ENCODE measurements around the gene PCP2.

The PCP2 gene

GRCh38 chr19:7617735-7618134 lies 15.8 kb downstream of the PCP2 start:
- no peak overlapping the region for H3K4me3 ChIP-seq (ENCODE audit: low read depth, low read length)
- no peak overlapping the region for H3K27ac ChIP-seq

GRCh38 chr19:7617172-7617571 lies 16.3 kb downstream of the PCP2 start:
- H3K4me3 ChIP-seq (ENCODE audit: low read depth, low read length): no peak overlapping the region
- peaks cover 12% of the 10 kb centered on the region for H3K36me3 ChIP-seq (replicated peaks)
- in situ Hi-C loops (cut with HindIII; ENCODE audit: low pct_ligation_motif_present, low sequenced_read_pairs): no loop called here
- no peaks in the 10 kb centered on the region for H3K27me3 ChIP-seq (replicated peaks)
- DNase-seq: no peak
- H3K27ac ChIP-seq: no peak overlapping the region
- TF ChIP-seq, protein P1, sequence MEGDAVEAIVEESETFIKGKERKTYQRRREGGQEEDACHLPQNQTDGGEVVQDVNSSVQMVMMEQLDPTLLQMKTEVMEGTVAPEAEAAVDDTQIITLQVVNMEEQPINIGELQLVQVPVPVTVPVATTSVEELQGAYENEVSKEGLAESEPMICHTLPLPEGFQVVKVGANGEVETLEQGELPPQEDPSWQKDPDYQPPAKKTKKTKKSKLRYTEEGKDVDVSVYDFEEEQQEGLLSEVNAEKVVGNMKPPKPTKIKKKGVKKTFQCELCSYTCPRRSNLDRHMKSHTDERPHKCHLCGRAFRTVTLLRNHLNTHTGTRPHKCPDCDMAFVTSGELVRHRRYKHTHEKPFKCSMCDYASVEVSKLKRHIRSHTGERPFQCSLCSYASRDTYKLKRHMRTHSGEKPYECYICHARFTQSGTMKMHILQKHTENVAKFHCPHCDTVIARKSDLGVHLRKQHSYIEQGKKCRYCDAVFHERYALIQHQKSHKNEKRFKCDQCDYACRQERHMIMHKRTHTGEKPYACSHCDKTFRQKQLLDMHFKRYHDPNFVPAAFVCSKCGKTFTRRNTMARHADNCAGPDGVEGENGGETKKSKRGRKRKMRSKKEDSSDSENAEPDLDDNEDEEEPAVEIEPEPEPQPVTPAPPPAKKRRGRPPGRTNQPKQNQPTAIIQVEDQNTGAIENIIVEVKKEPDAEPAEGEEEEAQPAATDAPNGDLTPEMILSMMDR (IDR thresholded peaks at IDR 0.05; ENCODE audit: low read depth, low read length, missing control alignments): no peak

More at GRCh38 chr19:7617735-7618134, 15.8 kb downstream of the PCP2 start:
- TF ChIP-seq, protein P1 (IDR thresholded peaks at IDR 0.05; ENCODE audit: low read depth, low read length, missing control alignments): no peak
- peaks cover 18% of the 10 kb centered on the region for H3K36me3 ChIP-seq (replicated peaks)
- no peak for DNase-seq
- no peaks in the 10 kb centered on the region for H3K27me3 ChIP-seq (replicated peaks)
- in situ Hi-C loops (cut with HindIII; ENCODE audit: low pct_ligation_motif_present, low sequenced_read_pairs): no loop called here

DNA sequence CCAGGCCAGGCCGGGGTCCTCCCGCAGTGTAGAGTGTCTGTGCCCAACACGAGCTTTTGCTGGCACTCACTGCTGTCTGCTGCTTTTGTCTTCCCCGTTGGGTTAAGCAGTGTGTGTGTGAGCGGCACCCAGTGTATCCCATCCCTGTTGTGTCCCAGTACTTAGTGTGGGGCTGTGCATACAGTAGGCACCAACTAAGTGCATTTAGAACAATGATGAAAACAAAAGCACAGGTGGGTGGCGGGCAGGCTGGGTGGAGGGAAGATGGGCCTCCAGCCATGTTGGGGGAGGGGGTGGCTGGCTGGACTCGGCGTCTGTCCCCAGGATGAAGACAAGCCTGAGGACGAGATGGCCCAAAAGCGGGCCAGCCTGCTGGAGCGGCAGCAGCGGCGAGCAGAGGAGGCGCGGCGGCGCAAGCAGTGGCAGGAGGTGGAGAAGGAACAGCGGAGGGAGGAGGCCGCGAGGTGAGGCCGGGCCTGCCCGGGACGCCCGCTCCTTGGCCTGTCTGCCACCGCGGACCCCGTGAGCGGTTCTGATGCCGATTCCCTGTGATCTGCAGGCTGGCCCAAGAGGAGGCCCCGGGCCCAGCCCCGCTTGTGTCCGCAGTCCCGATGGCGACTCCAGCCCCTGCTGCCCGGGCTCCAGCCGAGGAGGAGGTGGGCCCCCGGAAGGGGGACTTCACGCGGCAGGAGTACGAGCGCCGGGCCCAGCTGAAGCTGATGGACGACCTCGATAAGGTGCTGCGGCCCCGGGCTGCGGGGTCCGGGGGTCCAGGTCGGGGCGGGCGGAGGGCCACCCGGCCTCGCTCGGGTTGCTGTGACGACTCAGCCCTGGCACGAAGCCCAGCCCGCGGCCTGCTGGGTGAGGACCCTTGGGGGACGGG lies 18.4 kb downstream of the PCP2 start:
- Histone ChIP-seq H3K27ac (no peak overlapping the region), H3K36me3 (replicated peaks) (peaks cover 6% of the 10 kb centered on the region), H3K4me3 (ENCODE audit: low read depth, low read length) (no peak overlapping the region), H3K27me3 (replicated peaks) (no peaks in the 10 kb centered on the region)
- TF ChIP-seq, protein P1 (IDR thresholded peaks at IDR 0.05; ENCODE audit: low read depth, low read length, missing control alignments): no peak
- no peak for DNase-seq
- in situ Hi-C loops (cut with HindIII; ENCODE audit: low pct_ligation_motif_present, low sequenced_read_pairs): no loop called here

DNA sequence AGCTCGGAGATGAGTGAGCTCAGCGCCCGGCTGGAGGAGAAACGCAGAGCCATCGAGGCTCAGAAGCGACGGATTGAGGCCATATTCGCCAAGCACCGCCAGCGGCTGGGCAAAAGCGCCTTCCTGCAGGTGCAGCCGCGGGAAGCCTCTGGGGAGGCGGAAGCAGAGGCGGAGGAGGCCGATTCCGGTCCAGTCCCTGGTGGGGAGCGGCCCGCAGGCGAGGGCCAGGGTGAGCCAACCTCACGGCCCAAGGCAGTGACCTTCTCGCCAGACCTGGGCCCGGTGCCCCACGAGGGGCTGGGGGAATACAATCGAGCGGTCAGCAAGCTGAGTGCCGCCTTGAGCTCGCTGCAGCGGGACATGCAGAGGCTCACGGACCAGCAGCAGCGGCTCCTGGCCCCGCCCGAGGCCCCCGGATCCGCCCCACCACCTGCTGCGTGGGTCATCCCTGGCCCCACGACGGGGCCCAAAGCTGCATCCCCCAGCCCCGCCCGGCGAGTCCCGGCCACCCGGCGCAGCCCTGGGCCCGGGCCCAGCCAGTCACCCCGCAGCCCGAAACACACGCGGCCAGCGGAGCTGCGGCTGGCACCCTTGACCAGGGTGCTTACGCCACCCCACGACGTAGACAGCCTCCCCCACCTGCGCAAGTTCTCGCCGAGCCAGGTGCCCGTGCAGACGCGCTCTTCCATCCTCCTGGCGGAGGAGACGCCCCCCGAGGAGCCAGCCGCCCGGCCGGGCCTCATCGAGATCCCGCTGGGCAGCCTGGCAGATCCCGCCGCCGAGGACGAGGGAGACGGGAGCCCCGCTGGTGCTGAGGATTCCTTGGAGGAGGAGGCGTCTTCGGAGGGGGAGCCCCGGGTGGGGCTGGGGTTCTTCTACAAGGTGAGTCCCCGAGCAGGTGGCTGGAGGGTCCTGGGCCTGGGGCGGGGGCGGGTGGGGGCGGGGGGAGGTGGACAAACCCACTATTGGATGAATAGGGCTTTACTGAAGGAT lies 20.9 kb downstream of the PCP2 start:
- H3K27me3 ChIP-seq (replicated peaks): no peaks in the 10 kb centered on the region
- TF ChIP-seq, protein P1 (IDR thresholded peaks at IDR 0.05; ENCODE audit: low read depth, low read length, missing control alignments): no peak
- no peak for DNase-seq
- no peak overlapping the region for H3K27ac ChIP-seq
- in situ Hi-C loops (cut with HindIII; ENCODE audit: low pct_ligation_motif_present, low sequenced_read_pairs): no loop called here
- H3K4me3 ChIP-seq (ENCODE audit: low read depth, low read length): no peak overlapping the region
- no peaks in the 10 kb centered on the region for H3K36me3 ChIP-seq (replicated peaks)

- DNase-seq: no peak
- in situ Hi-C loops (cut with HindIII; ENCODE audit: low pct_ligation_motif_present, low sequenced_read_pairs): no loop called here
- Histone ChIP-seq H3K36me3 (replicated peaks) (no peaks in the 10 kb centered on the region), H3K27ac (no peak overlapping the region), H3K4me3 (ENCODE audit: low read depth, low read length) (no peak overlapping the region), H3K27me3 (replicated peaks) (no peaks in the 10 kb centered on the region)
- TF ChIP-seq, protein P1 (IDR thresholded peaks at IDR 0.05; ENCODE audit: low read depth, low read length, missing control alignments): no peak
Observed at GRCh38 chr19:7611541-7612279, 21.8 kb downstream of the PCP2 start.

Measured in brain microvascular endothelial cell (primary cell).